Non-pigmented ciliary epithelial cell (primary cell): ENCODE results near the gene CGNL1.

Experiments
- DNase-seq: peaks from one replicate; pipeline ENCODE4 v3.0.0-alpha.2; 2010; ENCODE audit warnings: low read depth

CGNL1 gene

GRCh38 chr15:57551715-57552677 lies 175.7 kb downstream of the CGNL1 start:
- DNase-seq: peak; percentile 60

- DNase-seq: no peak
Observed at GRCh38 chr15:57552678-57553334, 176.5 kb downstream of the CGNL1 start.

- no peak for DNase-seq
Observed at GRCh38 chr15:57553526-57553925, 177.2 kb downstream of the CGNL1 start.

GRCh38 chr15:57554063-57554811 lies 177.9 kb downstream of the CGNL1 start:
- DNase-seq: no peak

- no peak for DNase-seq
Observed at GRCh38 chr15:57554812-57555179, 178.5 kb downstream of the CGNL1 start.

GRCh38 chr15:57555270-57555669 lies 179.0 kb downstream of the CGNL1 start:
- DNase-seq: no peak

GRCh38 chr15:57556040-57556439 lies 179.7 kb downstream of the CGNL1 start:
- no peak for DNase-seq

- no peak for DNase-seq
Observed at GRCh38 chr15:57557267-57557666, 181.0 kb downstream of the CGNL1 start.

- no peak for DNase-seq
Observed at GRCh38 chr15:57557810-57558209, 181.5 kb downstream of the CGNL1 start.

GRCh38 chr15:57559875-57560274 lies 183.6 kb downstream of the CGNL1 start:
- no peak for DNase-seq

GRCh38 chr15:57561041-57561711 lies 184.9 kb downstream of the CGNL1 start:
- DNase-seq: no peak

- DNase-seq: no peak
Observed at GRCh38 chr15:57562196-57562769, 186.0 kb downstream of the CGNL1 start.

- no peak for DNase-seq
Observed at GRCh38 chr15:57563416-57563815, 187.1 kb downstream of the CGNL1 start.

GRCh38 chr15:57565311-57565710 lies 189.0 kb downstream of the CGNL1 start:
- DNase-seq: no peak

GRCh38 chr15:57566834-57567233 lies 190.5 kb downstream of the CGNL1 start:
- DNase-seq: no peak

GRCh38 chr15:57567891-57568290 lies 191.6 kb downstream of the CGNL1 start:
- no peak for DNase-seq

- DNase-seq: no peak
Observed at GRCh38 chr15:57568299-57568698, 192.0 kb downstream of the CGNL1 start.

- no peak for DNase-seq
Observed at GRCh38 chr15:57570340-57570739, 194.0 kb downstream of the CGNL1 start.

- DNase-seq: peak; percentile 28
Observed at GRCh38 chr15:57570994-57571393, 194.7 kb downstream of the CGNL1 start.

- no peak for DNase-seq
Observed at GRCh38 chr15:57571725-57572124, 195.4 kb downstream of the CGNL1 start.

- DNase-seq: no peak
Observed at GRCh38 chr15:57572468-57572867, 196.2 kb downstream of the CGNL1 start.

GRCh38 chr15:57573151-57573550 lies 196.8 kb downstream of the CGNL1 start:
- no peak for DNase-seq
